HepG2 (cell line): ENCODE results near the gene CDC42EP4. TPM values are rescaled to one million over a fixed set of nuclear protein-coding genes. Genes with fewer than 3 reads are reported as not detected.
A peak's percentile ranks its signal among the peaks of the same experiment; 100 is the strongest.

Experiments used
- ETV5 ChIP-seq: IDR thresholded peaks from 2 replicates; pipeline ENCODE4 v1.6.1; 2018; ENCODE audit warnings: missing biosample characterization, missing genetic modification reagents, inconsistent platforms, borderline replicate concordance
- GATAD2A ChIP-seq: IDR thresholded peaks from 2 replicates; pipeline ENCODE4 v1.6.1; 2016
- GZF1 ChIP-seq: sonication (generic); formaldehyde crosslinking; IDR thresholded peaks from 2 replicates; pipeline ENCODE4 v1.5.1; 2020; ENCODE audit warnings: mild to moderate bottlenecking, missing genetic modification reagents
- MAX ChIP-seq: IDR thresholded peaks from 2 replicates; pipeline ENCODE4 v1.6.1; 2012; ENCODE audit warnings: inconsistent platforms
- MXI1 ChIP-seq: IDR thresholded peaks from 3 replicates; pipeline ENCODE4 v1.6.1; 2012; ENCODE audit warnings: low read depth, low read length, inconsistent platforms, borderline replicate concordance
- PHB2 ChIP-seq: fragments of 450-650 bp; IDR thresholded peaks from 2 replicates; pipeline ENCODE4 v1.6.1; 2018; ENCODE audit not compliant: partially characterized antibody
- PHF21A ChIP-seq: sonication (generic); formaldehyde crosslinking; IDR thresholded peaks from 2 replicates; pipeline ENCODE4 v1.5.0; 2020; ENCODE audit warnings: mild to moderate bottlenecking, missing genetic modification reagents
- RAD21 ChIP-seq: fragments of 450-650 bp; formaldehyde crosslinking; IDR thresholded peaks from 2 replicates; pipeline ENCODE4 v1.5.0; 2020; ENCODE audit warnings: mild to moderate bottlenecking
- RXRA ChIP-seq: sonication (generic); formaldehyde crosslinking; IDR thresholded peaks from 2 replicates; pipeline ENCODE4 v1.5.1; 2020; ENCODE audit warnings: missing genetic modification reagents
- SETDB1 ChIP-seq: sonication (generic); formaldehyde crosslinking; IDR thresholded peaks from 2 replicates; pipeline ENCODE4 v1.5.1; 2020; ENCODE audit warnings: missing genetic modification reagents, mild to moderate bottlenecking, borderline replicate concordance
- SMC3 ChIP-seq: IDR thresholded peaks from 2 replicates; pipeline ENCODE4 v1.6.1; 2011; ENCODE audit warnings: low read length, improper control_type of control experiment
- SOX13 ChIP-seq, 3 experiments: fragments of 450-650 bp in 1 of 3; sonication (generic) in 1 of 3; formaldehyde crosslinking in 1 of 3; IDR thresholded peaks in 2 of 3; conservative IDR thresholded peaks in 1 of 3; 2 replicates each; pipeline versions ENCODE4 v1.5.0 to v1.6.1; 2016 to 2020; ENCODE audit warnings: antibody characterized with exemption in 1 of 3, mild to moderate bottlenecking in 1 of 3, missing compliant biosample characterization in 1 of 3, missing genetic modification reagents in 1 of 3, moderate library complexity in 1 of 3
- SOX5 ChIP-seq: IDR thresholded peaks from 2 replicates; pipeline ENCODE4 v1.6.1; 2016; ENCODE audit warnings: borderline replicate concordance
- SOX6 ChIP-seq, 2 experiments: fragments of 450-650 bp in 1 of 2; sonication (generic) in 1 of 2; formaldehyde crosslinking in 1 of 2; IDR thresholded peaks; 2 replicates each; pipeline versions ENCODE4 v1.4.0 to v1.6.1; 2017 to 2020; ENCODE audit warnings: antibody characterized with exemption in 1 of 2, mild to moderate bottlenecking in 1 of 2, missing genetic modification reagents in 1 of 2
- STAG1 ChIP-seq: sonication (generic); formaldehyde crosslinking; IDR thresholded peaks from 2 replicates; pipeline ENCODE4 v1.4.0; 2020; ENCODE audit warnings: missing genetic modification reagents
- TFAP4 ChIP-seq: sonication (generic); IDR thresholded peaks from 2 replicates; pipeline ENCODE4 v1.6.1; 2016; ENCODE audit warnings: low read depth, borderline replicate concordance
- TRIM22 ChIP-seq: fragments of 450-650 bp; IDR thresholded peaks from 2 replicates; pipeline ENCODE4 v1.6.1; 2017
- YEATS2 ChIP-seq: sonication (generic); formaldehyde crosslinking; IDR thresholded peaks from 2 replicates; pipeline ENCODE4 v1.4.0; 2020; ENCODE audit warnings: missing genetic modification reagents, borderline replicate concordance
- ZFX ChIP-seq: sonication (generic); formaldehyde crosslinking; IDR thresholded peaks from 2 replicates; pipeline ENCODE4 v1.4.0; 2020; ENCODE audit warnings: mild to moderate bottlenecking, low read depth, missing genetic modification reagents, moderate library complexity
- ZNF24 ChIP-seq: fragments of 450-650 bp; IDR thresholded peaks from 2 replicates; pipeline ENCODE4 v1.6.1; 2017; ENCODE audit warnings: antibody characterized with exemption, mild to moderate bottlenecking
- ZNF501 ChIP-seq: sonication (generic); formaldehyde crosslinking; IDR thresholded peaks from 2 replicates; pipeline ENCODE4 v1.5.1; 2020; ENCODE audit warnings: mild to moderate bottlenecking, moderate library complexity, missing genetic modification reagents
- ZNF543 ChIP-seq: sonication (generic); formaldehyde crosslinking; IDR thresholded peaks from 2 replicates; pipeline ENCODE4 v1.4.0; 2020; ENCODE audit warnings: mild to moderate bottlenecking, missing genetic modification reagents
- ZNF556 ChIP-seq: sonication (generic); formaldehyde crosslinking; IDR thresholded peaks from 2 replicates; pipeline ENCODE4 v1.4.0; 2020; ENCODE audit warnings: mild to moderate bottlenecking, missing genetic modification reagents, borderline replicate concordance
- ZNF687 ChIP-seq: sonication (generic); formaldehyde crosslinking; IDR thresholded peaks from 2 replicates; pipeline ENCODE4 v1.5.1; 2020; ENCODE audit warnings: mild to moderate bottlenecking, missing genetic modification reagents, moderate library complexity
- ZNF816 ChIP-seq: sonication (generic); formaldehyde crosslinking; IDR thresholded peaks from 2 replicates; pipeline ENCODE4 v1.8.0; 2022; ENCODE audit warnings: missing genetic modification reagents, mild to moderate bottlenecking, borderline replicate concordance
- polyA plus RNA-seq, 8 experiments: library from polyadenylated mRNA; depleted of rRNA in 3 of 8; stranded (reverse) in 7 of 8; unstranded in 1 of 8; fragments of >200 nt; fragmentation: Illumina TruSeq in 4 of 8; extraction: Trizol in 4 of 8; gene quantifications; 2 replicates each; pipeline versions ENCODE4 v1.2.1 to v1.2.3, GENCODE V29; 2011 to 2016; ENCODE audit warnings: low read depth in 4 of 8, missing spikeins in 1 of 8, mixed read lengths in 1 of 8; ENCODE audit not compliant: insufficient read depth in 1 of 8
- total RNA-seq, 5 experiments: library from RNA; depleted of rRNA; stranded (reverse); fragments of >200 nt; fragmentation: Illumina TruSeq; extraction: Trizol; gene quantifications; 2 replicates each; pipeline ENCODE4 v1.2.3, GENCODE V29; 2016; ENCODE audit warnings: low read depth in 1 of 5

The CDC42EP4 gene
- total and polyA plus RNA-seq, 2 of the 13 experiments (the other 11 are each of a cell fraction or from before 2014, with no cell fraction given) = 19.0 to 54.0 TPM

GRCh38 chr17:73359987-73360410 lies 48.2 kb upstream of the CDC42EP4 start (continued):
- TF ChIP-seq TFAP4 (peak; percentile 63; the same call in 1 of the 2 replicates), PHB2 (no peak), GATAD2A (peak; percentile 28; the same call in 1 of the 2 replicates), RAD21 (CRISPR knock-in tag) (peak; percentile 70), SOX13 (IDR thresholded peaks at IDR 0.05) (no peak), SOX13 (CRISPR knock-in tag; conservative IDR thresholded peaks at IDR 0.05 in 1 of 2, IDR thresholded peaks at IDR 0.05 in 1 of 2) (peak in 1 of 2 experiments; percentile 63; a peak in 2 of 4 replicates), ZFX (peak; percentile 24; the same call in 1 of the 2 replicates), ZNF543 (CRISPR knock-in tag) (no peak), ZNF501 (CRISPR knock-in tag) (no peak; the same call in 1 of the 2 replicates), SOX6 (IDR thresholded peaks at IDR 0.05) (no peak), SOX6 (CRISPR knock-in tag; IDR thresholded peaks at IDR 0.05) (peak; percentile 49; the same call in 1 of the 2 replicates), YEATS2 (CRISPR knock-in tag) (0 out of 2 replicates have a peak, but pooled peaks have one; percentile 35), TRIM22 (no peak), ZNF24 (no peak), ETV5 (CRISPR knock-in tag) (0 out of 2 replicates have a peak, but pooled peaks have one; percentile 16), ZNF816 (CRISPR knock-in tag) (no peak), SMC3 (peak; percentile 35), ZNF687 (CRISPR knock-in tag) (peak; percentile 55), SETDB1 (no peak), GZF1 (CRISPR knock-in tag) (no peak), SOX5 (CRISPR knock-in tag) (peak; percentile 50; the same call in 1 of the 2 replicates), RXRA (CRISPR knock-in tag) (0 out of 2 replicates have a peak, but pooled peaks have one; percentile 21), PHF21A (CRISPR knock-in tag) (peak; percentile 37; the same call in 1 of the 2 replicates), STAG1 (CRISPR knock-in tag) (peak; percentile 56), MAX (0 out of 2 replicates have a peak, but pooled peaks have one; percentile 1), ZNF556 (CRISPR knock-in tag) (0 out of 2 replicates have a peak, but pooled peaks have one; percentile 47), MXI1 (no peak)
